Measurements from ENCODE around the gene IGDCC3. TPM values are rescaled to one million over a fixed set of nuclear protein-coding genes. Genes with fewer than 3 reads are reported as not detected.

The IGDCC3 gene
- total RNA-seq, 1 donor from 2014 or later: 0.13 TPM

- Histone ChIP-seq H3K4me3 (ENCODE audit: low read depth, low read length) (no peak overlapping the region), H3K36me3 (ENCODE audit: control insufficient read depth, insufficient read depth, low read length) (no peaks in the 10 kb centered on the region), H3K27me3 (ENCODE audit: control insufficient read depth, insufficient read depth, low read length) (peaks cover 19% of the 10 kb centered on the region)
- TF ChIP-seq CTCF (IDR thresholded peaks at IDR 0.05; ENCODE audit: insufficient read depth, low read length, poor library complexity, severe bottlenecking): no peak
- DNase-seq (ENCODE audit: low read depth): no peak
Observed at GRCh38 chr15:65326818-65327217, 51.0 kb downstream of the IGDCC3 start.

DNA sequence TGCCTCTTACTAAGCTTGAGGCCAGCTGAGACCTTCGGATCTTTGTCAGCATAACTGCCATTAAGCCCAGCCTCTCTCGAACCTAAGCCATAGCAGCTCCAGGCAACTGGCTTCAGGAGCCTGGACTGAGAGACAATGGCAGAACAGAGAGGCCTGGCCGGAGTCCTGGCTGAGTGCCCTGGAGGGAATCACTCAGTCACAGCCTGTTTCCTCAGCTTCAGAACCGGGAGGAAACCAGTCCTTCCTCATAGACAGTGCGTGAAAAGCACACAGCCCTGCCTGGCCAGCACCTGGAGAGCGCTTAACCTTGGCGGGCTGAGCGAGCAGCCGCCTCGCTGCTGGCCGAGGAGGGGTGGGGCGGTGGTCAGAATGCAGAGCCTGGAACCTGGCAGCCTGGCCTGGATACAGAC is 51.7 kb downstream of the IGDCC3 start:
- no peak overlapping the region for H3K4me3 ChIP-seq (ENCODE audit: low read depth, low read length)
- peaks cover 18% of the 10 kb centered on the region for H3K27me3 ChIP-seq (ENCODE audit: control insufficient read depth, insufficient read depth, low read length)
- TF ChIP-seq CTCF (IDR thresholded peaks at IDR 0.05; ENCODE audit: insufficient read depth, low read length, poor library complexity, severe bottlenecking): no peak
- no peaks in the 10 kb centered on the region for H3K36me3 ChIP-seq (ENCODE audit: control insufficient read depth, insufficient read depth, low read length)
- DNase-seq (ENCODE audit: low read depth): no peak

DNA sequence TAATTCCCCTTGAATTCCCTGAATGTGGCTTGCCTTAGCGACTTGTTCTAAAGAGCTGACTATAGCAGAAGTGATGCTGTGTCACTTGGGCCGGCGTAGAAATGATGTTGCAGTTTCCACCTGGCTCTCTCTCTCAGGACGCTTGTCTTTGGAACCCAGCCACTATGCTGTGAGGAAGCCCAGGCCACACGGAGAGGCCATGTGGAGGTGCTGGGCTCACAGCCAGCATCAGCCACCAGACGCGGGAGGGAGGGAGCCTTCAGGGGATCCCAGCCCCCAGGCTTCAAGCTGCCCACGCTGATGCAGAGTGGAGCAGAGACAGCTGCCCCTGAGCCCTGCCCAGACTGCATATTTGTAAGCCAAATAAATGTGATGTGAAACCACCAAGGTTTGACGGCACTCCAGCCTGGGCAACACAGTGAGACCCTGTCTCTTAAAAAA is 54.7 kb downstream of the IGDCC3 start:
- H3K4me3 ChIP-seq (ENCODE audit: low read depth, low read length): no peak overlapping the region
- no peak for DNase-seq (ENCODE audit: low read depth)
- H3K36me3 ChIP-seq (ENCODE audit: control insufficient read depth, insufficient read depth, low read length): no peaks in the 10 kb centered on the region
- peaks cover 10% of the 10 kb centered on the region for H3K27me3 ChIP-seq (ENCODE audit: control insufficient read depth, insufficient read depth, low read length)
- no peak for TF ChIP-seq CTCF (IDR thresholded peaks at IDR 0.05; ENCODE audit: insufficient read depth, low read length, poor library complexity, severe bottlenecking)

DNA sequence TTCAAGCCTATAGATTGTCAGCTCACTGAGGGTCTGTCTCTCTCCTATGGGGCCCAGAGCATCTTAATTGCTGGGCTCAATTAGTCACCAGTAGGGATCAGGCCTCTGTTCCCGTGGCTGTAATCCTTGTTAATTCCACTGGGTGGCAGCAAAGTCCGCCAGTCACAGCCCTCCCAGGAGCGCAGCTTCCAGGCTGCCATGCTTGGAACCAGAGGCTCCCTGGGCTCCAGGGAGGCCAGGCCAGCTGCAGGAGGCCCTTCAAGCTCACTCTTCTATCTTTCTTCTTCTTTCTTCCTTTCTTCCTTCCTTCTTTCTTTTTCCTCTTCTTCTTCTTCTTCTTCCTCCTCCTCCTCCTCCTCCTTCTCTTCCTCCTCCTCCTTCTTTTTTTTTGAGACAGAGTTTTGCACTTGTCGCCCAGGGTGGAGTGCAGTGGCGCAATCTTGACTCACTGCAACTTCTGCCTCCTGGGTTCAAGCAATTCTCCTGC is 58.9 kb downstream of the IGDCC3 start:
- no peaks in the 10 kb centered on the region for H3K36me3 ChIP-seq (ENCODE audit: control insufficient read depth, insufficient read depth, low read length)
- no peak overlapping the region for H3K4me3 ChIP-seq (ENCODE audit: low read depth, low read length)
- peaks cover 17% of the 10 kb centered on the region for H3K27me3 ChIP-seq (ENCODE audit: control insufficient read depth, insufficient read depth, low read length)
- TF ChIP-seq CTCF (IDR thresholded peaks at IDR 0.05; ENCODE audit: insufficient read depth, low read length, poor library complexity, severe bottlenecking): peak; percentile 76
- no peak for DNase-seq (ENCODE audit: low read depth)

GRCh38 chr15:65312400-65312916 is 65.3 kb downstream of the IGDCC3 start:
- no peaks in the 10 kb centered on the region for H3K36me3 ChIP-seq (ENCODE audit: control insufficient read depth, insufficient read depth, low read length)
- no peak for DNase-seq (ENCODE audit: low read depth)
- no peak overlapping the region for H3K4me3 ChIP-seq (ENCODE audit: low read depth, low read length)
- no peak for TF ChIP-seq CTCF (IDR thresholded peaks at IDR 0.05; ENCODE audit: insufficient read depth, low read length, poor library complexity, severe bottlenecking)
- H3K27me3 ChIP-seq (ENCODE audit: control insufficient read depth, insufficient read depth, low read length): peaks cover 13% of the 10 kb centered on the region

GRCh38 chr15:65311760-65312159 is 66.0 kb downstream of the IGDCC3 start:
- TF ChIP-seq CTCF (IDR thresholded peaks at IDR 0.05; ENCODE audit: insufficient read depth, low read length, poor library complexity, severe bottlenecking): no peak
- H3K27me3 ChIP-seq (ENCODE audit: control insufficient read depth, insufficient read depth, low read length): peaks cover 13% of the 10 kb centered on the region
- no peak overlapping the region for H3K4me3 ChIP-seq (ENCODE audit: low read depth, low read length)
- no peaks in the 10 kb centered on the region for H3K36me3 ChIP-seq (ENCODE audit: control insufficient read depth, insufficient read depth, low read length)
- no peak for DNase-seq (ENCODE audit: low read depth)
